ENCODE results near the gene IFIT1B. TPM values are rescaled to one million over a fixed set of nuclear protein-coding genes. Genes with fewer than 3 reads are reported as not detected.

The IFIT1B gene
- total RNA-seq, 1 experiment from 2014 or later = not detected

- peaks cover 4% of the 10 kb centered on the region for H3F3A ChIP-seq (ENCODE audit: low read length, unreplicated experiment)
- no TSS peak for BruUV-seq (replicated peaks)
- peak overlapping the region; percentile 37; the same call in 1 of the 2 replicates for H3K4me3 ChIP-seq (ENCODE audit: low read length)
- CTCF ChIA-PET = interaction anchor here (0.6 kb wide), 1 partner anchor 221 kb away, joined by 5 read pairs; no protein-coding TSS in a partner anchor
- H3K27ac ChIP-seq (ENCODE audit: low read length) = no peak overlapping the region
- peaks cover 40% of the 10 kb centered on the region for H3K4me1 ChIP-seq (ENCODE audit: insufficient read depth, low read length)
- no peaks in the 10 kb centered on the region for H3K27me3 ChIP-seq (ENCODE audit: low read length)
- ATAC-seq (no peak), DNase-seq (no peak)
- no peaks in the 10 kb centered on the region for H3K9me3 ChIP-seq (ENCODE audit: low read length)
- H3K9me2 ChIP-seq (replicated peaks; ENCODE audit: low read length) = no peaks in the 10 kb centered on the region
- POLR2A ChIA-PET (ENCODE audit: unreplicated experiment) = no interaction called here
- intact Hi-C loops (cut with micrococcal nuclease) = no loop called here
- H3K36me3 ChIP-seq (ENCODE audit: low read depth, low read length) = peaks cover 11% of the 10 kb centered on the region; the same call in 1 of the 2 replicates
- H4K20me1 ChIP-seq (ENCODE audit: low read length) = no peaks in the 10 kb centered on the region
- H3K79me2 ChIP-seq (ENCODE audit: low read length) = peaks cover 57% of the 10 kb centered on the region
- no peak overlapping the region for H2AFZ ChIP-seq (ENCODE audit: low read length)
- H3K4me2 ChIP-seq (ENCODE audit: low read length) = peak overlapping the region; percentile 56
- TF ChIP-seq EZH2 (IDR thresholded peaks at IDR 0.05; ENCODE audit: low read length, unreplicated experiment) = no peak
- TF ChIP-seq CTCF (conservative IDR thresholded peaks at IDR 0.05; ENCODE audit: low read depth, low read length) = peak; percentile 42; the same call in 1 of the 2 replicates
- no peak for TF ChIP-seq EZH2phosphoT487 (IDR thresholded peaks at IDR 0.05; ENCODE audit: borderline replicate concordance, low read length)
- H3K9ac ChIP-seq (ENCODE audit: low read length) = no peak overlapping the region
Measured at GRCh38 chr10:89419548-89419947, 41.7 kb downstream of the IFIT1B start.

GRCh38 chr10:89421018-89421476 lies 43.2 kb downstream of the IFIT1B start:
- Histone ChIP-seq H4K20me1 (ENCODE audit: low read length) (no peaks in the 10 kb centered on the region), H3K27ac (ENCODE audit: low read length) (no peak overlapping the region), H3K79me2 (ENCODE audit: low read length) (peaks cover 42% of the 10 kb centered on the region), H3K4me2 (ENCODE audit: low read length) (peak overlapping the region; percentile 34; the same call in 1 of the 2 replicates), H3K9ac (ENCODE audit: low read length) (no peak overlapping the region), H3F3A (ENCODE audit: low read length, unreplicated experiment) (peaks cover 4% of the 10 kb centered on the region), H3K9me2 (replicated peaks; ENCODE audit: low read length) (no peaks in the 10 kb centered on the region), H3K9me3 (ENCODE audit: low read length) (no peaks in the 10 kb centered on the region), H3K4me1 (ENCODE audit: insufficient read depth, low read length) (peaks cover 37% of the 10 kb centered on the region), H3K36me3 (ENCODE audit: low read depth, low read length) (peaks cover 11% of the 10 kb centered on the region; the same call in 1 of the 2 replicates), H3K27me3 (ENCODE audit: low read length) (no peaks in the 10 kb centered on the region), H2AFZ (ENCODE audit: low read length) (no peak overlapping the region), H3K4me3 (ENCODE audit: low read length) (no peak overlapping the region)
- ChIA-PET POLR2A (ENCODE audit: unreplicated experiment) (no interaction called here), CTCF (no interaction called here)
- no peak for TF ChIP-seq EZH2phosphoT487 (IDR thresholded peaks at IDR 0.05; ENCODE audit: borderline replicate concordance, low read length)
- DNase-seq (peak; percentile 68), ATAC-seq (no peak)
- BruUV-seq (replicated peaks) = no TSS peak
- intact Hi-C loops (cut with micrococcal nuclease) = no loop called here

- peaks cover 5% of the 10 kb centered on the region; the same call in 1 of the 2 replicates for H3K79me2 ChIP-seq (ENCODE audit: low read length)
- no peak for DNase-seq
Measured at GRCh38 chr10:89425000-89425399, 47.1 kb downstream of the IFIT1B start.

More at GRCh38 chr10:89425000-89425399, 47.1 kb downstream of the IFIT1B start:
- H3F3A ChIP-seq (ENCODE audit: low read length, unreplicated experiment) = peaks cover 4% of the 10 kb centered on the region
- H3K4me1 ChIP-seq (ENCODE audit: insufficient read depth, low read length) = peaks cover 39% of the 10 kb centered on the region
- H3K4me2 ChIP-seq (ENCODE audit: low read length) = no peak overlapping the region
- no peak overlapping the region for H2AFZ ChIP-seq (ENCODE audit: low read length)
- H3K9ac ChIP-seq (ENCODE audit: low read length) = no peak overlapping the region
- intact Hi-C loops (cut with micrococcal nuclease) = loop anchor here (5.0 kb wide), 1 partner anchor 277 kb away; the partner anchor contains the start of gene KIF20B
- no peak overlapping the region for H3K4me3 ChIP-seq (ENCODE audit: low read length)
- no peaks in the 10 kb centered on the region for H4K20me1 ChIP-seq (ENCODE audit: low read length)
- peaks cover 5% of the 10 kb centered on the region; the same call in 1 of the 2 replicates for H3K36me3 ChIP-seq (ENCODE audit: low read depth, low read length)
- H3K9me2 ChIP-seq (replicated peaks; ENCODE audit: low read length) = no peaks in the 10 kb centered on the region
- ChIA-PET POLR2A (ENCODE audit: unreplicated experiment) (no interaction called here), CTCF (no interaction called here)
- no peaks in the 10 kb centered on the region for H3K9me3 ChIP-seq (ENCODE audit: low read length)
- no peak overlapping the region for H3K27ac ChIP-seq (ENCODE audit: low read length)
- no TSS peak for BruUV-seq (replicated peaks)
- TF ChIP-seq CTCF (conservative IDR thresholded peaks at IDR 0.05; ENCODE audit: low read depth, low read length) = no peak
- TF ChIP-seq EZH2phosphoT487 (IDR thresholded peaks at IDR 0.05; ENCODE audit: borderline replicate concordance, low read length) = no peak
- TF ChIP-seq EZH2 (IDR thresholded peaks at IDR 0.05; ENCODE audit: low read length, unreplicated experiment) = no peak
- ATAC-seq = no peak
- H3K27me3 ChIP-seq (ENCODE audit: low read length) = no peaks in the 10 kb centered on the region
